Heart left ventricle (tissue), 16 donors: Measurements from ENCODE around the gene RNF5. TPM values are rescaled to one million over a fixed set of nuclear protein-coding genes. Genes with fewer than 3 reads are reported as not detected.
A peak's percentile ranks its signal among the peaks of the same experiment; 100 is the strongest.

Experiments
- ATAC-seq, 4 donors: fragments of 200-7000 bp; cut with Tn5 transposase; one replicate each; pipeline ENCODE4 v1.9.1; 2020 to 2022; ENCODE audit warnings: moderate library complexity in 4 of 4, mild to moderate bottlenecking in 3 of 4, moderate number of reproducible peaks in 1 of 4
- DNase-seq, 5 donors: peaks; one replicate each; pipeline ENCODE4 v3.0.0-alpha.2; 2020
- H3K27ac ChIP-seq, 12 donors: fragments of 200-600 bp; sonication (generic) in 4 of 12; one replicate each; pipeline versions ENCODE4 v1.5.0 to v1.8.0; 2016 to 2022; ENCODE audit warnings: mild to moderate bottlenecking in 2 of 12
- H3K27me3 ChIP-seq, 9 donors: fragments of 200-600 bp; sonication (generic) in 2 of 9; one replicate each; pipeline versions ENCODE4 v1.5.1 to v1.8.0; 2016 to 2022; ENCODE audit warnings: mild to moderate bottlenecking in 3 of 9
- H3K36me3 ChIP-seq, 9 donors: fragments of 200-600 bp; sonication (generic) in 2 of 9; one replicate each; pipeline versions ENCODE4 v1.5.0 to v1.8.0; 2018 to 2022; ENCODE audit warnings: mild to moderate bottlenecking in 2 of 9
- H3K4me1 ChIP-seq, 12 donors: fragments of 200-600 bp; sonication (generic) in 4 of 12; one replicate each; pipeline versions ENCODE4 v1.5.0 to v1.8.0; 2016 to 2022; ENCODE audit warnings: mild to moderate bottlenecking in 3 of 12
- H3K4me3 ChIP-seq, 12 donors: fragments of 200-600 bp; sonication (generic) in 4 of 12; one replicate each; pipeline versions ENCODE4 v1.5.0 to v1.8.0; 2017 to 2022; ENCODE audit warnings: mild to moderate bottlenecking in 9 of 12, moderate library complexity in 4 of 12
- H3K9me3 ChIP-seq, 12 donors: fragments of 200-600 bp; sonication (generic) in 4 of 12; one replicate each; pipeline versions ENCODE4 v1.5.0 to v1.8.0; 2016 to 2022; ENCODE audit warnings: mild to moderate bottlenecking in 1 of 12
- CTCF ChIP-seq, 12 donors: fragments of 200-600 bp; sonication (generic) in 4 of 12; IDR thresholded peaks; one replicate each; pipeline versions ENCODE4 v1.5.0 to v1.8.0; 2018 to 2022; ENCODE audit warnings: antibody characterized with exemption in 12 of 12, mild to moderate bottlenecking in 5 of 12
- POLR2A ChIP-seq, 2 donors: fragments of 450-650 bp; IDR thresholded peaks; one replicate each; pipeline ENCODE4 v1.6.1; 2017; ENCODE audit warnings: antibody characterized with exemption in 2 of 2, mild to moderate bottlenecking in 2 of 2, moderate library complexity in 2 of 2
- WGBS, 4 donors: extraction: QIAGEN DNeasy Blood & Tissue Kit in 2 of 4; methylation state at CpG; one replicate each; pipeline versions ENCODE4 v1.1.5 to v1.1.7; 2013 to 2018; 5-methylcytosine and 5-hydroxymethylcytosine counted together
- intact Hi-C, 10 donors: fragments of 100-400 bp; cut with DNase I; formaldehyde crosslinking; loops; one replicate each; pipeline versions ENCODE4 v1.11.1 to v1.14.2; 2022
- polyA plus RNA-seq, 2 donors: library from polyadenylated mRNA; stranded (reverse); fragments of 200-250 nt; gene quantifications; one replicate each; pipeline ENCODE4 v1.2.3, GENCODE V29; 2013
- total RNA-seq, 9 donors: library from RNA; depleted of rRNA in 2 of 9; stranded (reverse); fragments of >200 nt in 2 of 9; fragmentation: NEBNext Ultra II Directional in 3 of 9; extraction: Animal tissue kit (Norgen Biotek cat#: 25700) in 3 of 9; gene quantifications; one replicate each; pipeline versions ENCODE4 v1.1.0 to v1.2.4, GENCODE V29; 2016 to 2023
- donor health status: ischemic (EF 13 %, LVEDD 7.1; RV severe dilation, severe dysfunction).
- donor health status: healthy with polysubstance abuse.
- donor health status: DM: no; HTN: yes; CAD: no.
- donor health status: DM: no; HTN: no; CAD: no.
- donor health status: ischemic (EF 25% LVEDD 6.9; RV normal size, moderate dysfunction).
- donor health status: ischemic (EF 25% LVEDD 5.7; RV mildly dilated, moderate dysfunction).
- donor health status: healthy.
- donor health status: DM: yes; HTN: yes; CAD: no.
- donor health status: ischemic (EF 35%, LVEDD 5.7; RV mildly dilated, moderate dysfunction).
- donor health status: nonischemic (EF 11% LVEDD 7.7; RV severe dilation, severe dysfunction).
- donor health status: DM: yes; HTN: yes; CAD: no.
- donor health status: PGD.
- donor health status: ischemic (EF 29% LVEDD 5.4; RV normal size, mild dysfunction).
- donor health status: nonischemic (EF 23%, LVEDD 6.1; RV moderate dilation, normal function).

Gene RNF5
- total and polyA plus RNA-seq, 11 donors = 62.7 to 136 (median 89.9) TPM

- DNase-seq (no peak), ATAC-seq (no peak)
- peaks cover 0 to 40% (median 6%) of the 10 kb centered on the region in 9 donors for H3K27me3 ChIP-seq
- H3K27ac ChIP-seq = no peak overlapping the region
- H3K36me3 ChIP-seq = peaks cover 0 to 5% (median 0%) of the 10 kb centered on the region in 9 donors
- H3K4me1 ChIP-seq = peaks cover 0 to 18% (median 8%) of the 10 kb centered on the region in 12 donors
- H3K4me3 ChIP-seq = no peak overlapping the region
- TF ChIP-seq POLR2A (IDR thresholded peaks at IDR 0.05) = no peak
- no peak for TF ChIP-seq CTCF (IDR thresholded peaks at IDR 0.05)
- no peaks in the 10 kb centered on the region for H3K9me3 ChIP-seq
- 87 to 98% (median 94%) methylated on average over 4 of the region's 4 CpGs for WGBS, 4 donors
- intact Hi-C loops = loop anchor here in 1 of 10 donors (2.0 kb wide), 1 partner anchor 15 kb away; no protein-coding TSS in a partner anchor
These were observed 30.6 kb upstream of the RNF5 start for GRCh38 chr6:32147401-32148132.

- H3K4me1 ChIP-seq = peaks cover 0 to 28% (median 13%) of the 10 kb centered on the region in 12 donors
- ATAC-seq (peak in 3 of 4 donors; percentile 41 to 64 (median 55)), DNase-seq (peak in 4 of 5 donors; percentile 58 to 78 (median 62))
- 16 to 37% (median 31%) methylated on average over 39 of the region's 39 CpGs for WGBS, 4 donors
- H3K27me3 ChIP-seq = peaks cover 0 to 48% (median 6%) of the 10 kb centered on the region in 9 donors
- no peak overlapping the region for H3K27ac ChIP-seq
- H3K36me3 ChIP-seq = peaks cover 0 to 5% (median 0%) of the 10 kb centered on the region in 9 donors
- intact Hi-C loops = no loop called here
- TF ChIP-seq CTCF (IDR thresholded peaks at IDR 0.05) (peak in 5 of 12 donors; percentile 8 to 16 (median 12)), POLR2A (IDR thresholded peaks at IDR 0.05) (no peak)
- peak overlapping the region in 9 of 12 donors; percentile 24 to 42 (median 34) for H3K4me3 ChIP-seq
- H3K9me3 ChIP-seq = no peaks in the 10 kb centered on the region
These were observed 29.7 kb upstream of the RNF5 start for GRCh38 chr6:32148289-32149091.

GRCh38 chr6:32149092-32149755 lies 29.0 kb upstream of the RNF5 start:
- Histone ChIP-seq H3K36me3 (peaks cover 0 to 5% (median 0%) of the 10 kb centered on the region in 9 donors), H3K9me3 (no peaks in the 10 kb centered on the region), H3K4me1 (peaks cover 0 to 31% (median 14%) of the 10 kb centered on the region in 12 donors), H3K27ac (no peak overlapping the region), H3K4me3 (peak overlapping the region in 9 of 12 donors; percentile 24 to 42 (median 34)), H3K27me3 (peaks cover 0 to 48% (median 6%) of the 10 kb centered on the region in 9 donors)
- no peak for ATAC-seq
- intact Hi-C loops = no loop called here
- 34 to 60% (median 47%) methylated on average over 44 to 47 of the region's 47 CpGs for WGBS, 4 donors
- peak in 1 of 5 donors; percentile 37 for DNase-seq
- TF ChIP-seq POLR2A (IDR thresholded peaks at IDR 0.05) = no peak
- no peak for TF ChIP-seq CTCF (IDR thresholded peaks at IDR 0.05)
